Activated T-helper 1 cell treated with anti-CD3 and anti-CD28 coated beads, Interleukin-2, amount 50 U/mL, for 16 hours (primary cell): Measurements from ENCODE around the gene MYL10.

Experiments used
- DNase-seq, 2 donors: peaks; one replicate each; pipeline ENCODE4 v3.0.0-alpha.2; 2020; ENCODE audit warnings: low read depth in 1 of 2, low spot score in 1 of 2

Gene MYL10

GRCh38 chr7:101629171-101629570 lies at the start of gene MYL10:
MYL10 (minus strand) TSS chr7:101629296; CDS start chr7:101629118, 178 bp downstream.
- DNase-seq, result no peak

GRCh38 chr7:101678658-101679057 lies 49.6 kb upstream of the MYL10 start:
- no peak for DNase-seq

- no peak for DNase-seq
Observed at GRCh38 chr7:101677797-101678479, 48.8 kb upstream of the MYL10 start.

- DNase-seq, result no peak
Observed at GRCh38 chr7:101677391-101677790, 48.3 kb upstream of the MYL10 start.

- DNase-seq, result no peak
Observed at GRCh38 chr7:101676956-101677355, 47.9 kb upstream of the MYL10 start.

GRCh38 chr7:101676062-101676598 lies 47.0 kb upstream of the MYL10 start:
- DNase-seq, result no peak

GRCh38 chr7:101674439-101674838 lies 45.3 kb upstream of the MYL10 start:
- DNase-seq, result no peak

- DNase-seq, result no peak
Observed at GRCh38 chr7:101673951-101674350, 44.9 kb upstream of the MYL10 start.

- DNase-seq, result no peak
Observed at GRCh38 chr7:101673315-101673714, 44.2 kb upstream of the MYL10 start.

- no peak for DNase-seq
Observed at GRCh38 chr7:101671371-101672356, 42.6 kb upstream of the MYL10 start.

GRCh38 chr7:101669307-101669706 lies 40.2 kb upstream of the MYL10 start:
- DNase-seq, result no peak

- DNase-seq, result no peak
Observed at GRCh38 chr7:101668726-101669125, 39.6 kb upstream of the MYL10 start.

- no peak for DNase-seq
Observed at GRCh38 chr7:101667920-101668319, 38.8 kb upstream of the MYL10 start.

- DNase-seq, result no peak
Observed at GRCh38 chr7:101667399-101667798, 38.3 kb upstream of the MYL10 start.

GRCh38 chr7:101666741-101667140 lies 37.6 kb upstream of the MYL10 start:
- DNase-seq, result no peak

- no peak for DNase-seq
Observed at GRCh38 chr7:101666293-101666692, 37.2 kb upstream of the MYL10 start.

GRCh38 chr7:101664893-101665471 lies 35.9 kb upstream of the MYL10 start:
- DNase-seq, result no peak

GRCh38 chr7:101664436-101664835 lies 35.3 kb upstream of the MYL10 start:
- DNase-seq, result no peak

- DNase-seq, result no peak
Observed at GRCh38 chr7:101663747-101664146, 34.7 kb upstream of the MYL10 start.

- no peak for DNase-seq
Observed at GRCh38 chr7:101662447-101662998, 33.4 kb upstream of the MYL10 start.

GRCh38 chr7:101659706-101660105 lies 30.6 kb upstream of the MYL10 start:
- no peak for DNase-seq
